ENCODE results near the gene CAMK2N1. TPM values are rescaled to one million over a fixed set of nuclear protein-coding genes. Genes with fewer than 3 reads are reported as not detected.

Gene CAMK2N1
- total and polyA plus RNA-seq, 12 donors: 0.89 to 68.7 (median 32.6) TPM

GRCh38 chr1:20530901-20531300 is 44.9 kb upstream of the CAMK2N1 start:
- no peak for TF ChIP-seq CTCF (IDR thresholded peaks at IDR 0.05)
- TF ChIP-seq POLR2A (IDR thresholded peaks at IDR 0.05): no peak
- Histone ChIP-seq H3K4me1 (replicated peaks in 1 of 2) (peaks cover 13% of the 10 kb centered on the region in 2 donors), H3K36me3 (replicated peaks in 1 of 2) (no peaks in the 10 kb centered on the region), H3K9me3 (replicated peaks in 1 of 3) (no peaks in the 10 kb centered on the region), H3K27me3 (no peaks in the 10 kb centered on the region), H3K4me3 (no peak overlapping the region), H3K27ac (no peak overlapping the region)
- intact Hi-C loops (cut with DNase I): no loop called here
- 67 to 85% (median 79%) methylated on average over 5 to 6 of the region's 6 CpGs for WGBS, 4 donors
- no peak for DNase-seq

- no peaks in the 10 kb centered on the region for H3K9me3 ChIP-seq (replicated peaks in 1 of 3)
- no peak overlapping the region for H3K4me3 ChIP-seq
- H3K27me3 ChIP-seq: no peaks in the 10 kb centered on the region
- H3K27ac ChIP-seq: no peak overlapping the region
- WGBS, 4 donors: 42 to 57% (median 47%) methylated on average over 8 of the region's 8 CpGs
- H3K36me3 ChIP-seq (replicated peaks in 1 of 2): no peaks in the 10 kb centered on the region
- intact Hi-C loops (cut with DNase I): no loop called here
- peaks cover 13% of the 10 kb centered on the region in 2 donors for H3K4me1 ChIP-seq (replicated peaks in 1 of 2)
- no peak for DNase-seq
- TF ChIP-seq POLR2A (IDR thresholded peaks at IDR 0.05) (no peak), CTCF (IDR thresholded peaks at IDR 0.05) (no peak)
Measured at GRCh38 chr1:20530306-20530705, 44.3 kb upstream of the CAMK2N1 start.

GRCh38 chr1:20528221-20528620 is 42.2 kb upstream of the CAMK2N1 start:
- no peaks in the 10 kb centered on the region for H3K9me3 ChIP-seq (replicated peaks in 1 of 3)
- H3K27ac ChIP-seq: no peak overlapping the region
- no peaks in the 10 kb centered on the region for H3K27me3 ChIP-seq
- 69 to 80% (median 74%) methylated on average over 6 to 7 of the region's 7 CpGs for WGBS, 4 donors
- intact Hi-C loops (cut with DNase I): no loop called here
- TF ChIP-seq CTCF (IDR thresholded peaks at IDR 0.05) (no peak), POLR2A (IDR thresholded peaks at IDR 0.05) (no peak)
- DNase-seq: no peak
- no peaks in the 10 kb centered on the region for H3K4me1 ChIP-seq (replicated peaks in 1 of 2)
- no peaks in the 10 kb centered on the region for H3K36me3 ChIP-seq (replicated peaks in 1 of 2)
- H3K4me3 ChIP-seq: no peak overlapping the region

- Histone ChIP-seq H3K27me3 (no peaks in the 10 kb centered on the region), H3K36me3 (replicated peaks in 1 of 2) (no peaks in the 10 kb centered on the region), H3K4me1 (replicated peaks in 1 of 2) (peaks cover 0 to 5% of the 10 kb centered on the region in 2 donors), H3K27ac (no peak overlapping the region), H3K9me3 (replicated peaks in 1 of 3) (no peaks in the 10 kb centered on the region), H3K4me3 (no peak overlapping the region)
- intact Hi-C loops (cut with DNase I): no loop called here
- WGBS, 4 donors: 77 to 91% (median 83%) methylated on average over 6 of the region's 6 CpGs
- no peak for DNase-seq
- TF ChIP-seq CTCF (IDR thresholded peaks at IDR 0.05) (no peak), POLR2A (IDR thresholded peaks at IDR 0.05) (no peak)
Measured at GRCh38 chr1:20526267-20526666, 40.3 kb upstream of the CAMK2N1 start.

Data from adrenal gland (tissue), 12 donors.